GM18499 (cell line): Measurements from ENCODE around the gene FAN1.

ENCODE experiments used
- ATAC-seq: cut with Tn5 transposase; IDR thresholded peaks from one replicate; pipeline ENCODE4 v1.9.1; 2021; ENCODE audit warnings: moderate number of reproducible peaks; ENCODE audit not compliant: insufficient read depth, unreplicated experiment

Gene FAN1

DNA sequence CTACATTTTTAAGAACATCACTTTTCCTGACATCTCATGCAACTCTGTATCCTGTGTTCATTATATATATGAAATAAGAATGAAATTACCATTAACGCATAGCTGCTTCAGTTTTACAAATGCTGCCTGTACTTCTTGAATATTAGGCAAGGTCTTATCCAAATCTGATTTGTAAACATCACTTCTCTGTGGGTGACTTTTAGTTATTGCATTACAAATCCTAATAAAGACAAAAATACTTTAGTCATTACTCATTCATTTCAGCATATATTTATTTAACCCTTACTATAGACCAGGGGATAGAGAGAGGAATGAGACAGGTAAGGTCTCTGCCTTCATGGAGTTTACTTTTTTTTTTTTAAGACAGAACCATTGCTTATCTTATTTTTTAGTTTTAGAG is 51.0 kb downstream of the FAN1 start:
- ATAC-seq: no peak

DNA sequence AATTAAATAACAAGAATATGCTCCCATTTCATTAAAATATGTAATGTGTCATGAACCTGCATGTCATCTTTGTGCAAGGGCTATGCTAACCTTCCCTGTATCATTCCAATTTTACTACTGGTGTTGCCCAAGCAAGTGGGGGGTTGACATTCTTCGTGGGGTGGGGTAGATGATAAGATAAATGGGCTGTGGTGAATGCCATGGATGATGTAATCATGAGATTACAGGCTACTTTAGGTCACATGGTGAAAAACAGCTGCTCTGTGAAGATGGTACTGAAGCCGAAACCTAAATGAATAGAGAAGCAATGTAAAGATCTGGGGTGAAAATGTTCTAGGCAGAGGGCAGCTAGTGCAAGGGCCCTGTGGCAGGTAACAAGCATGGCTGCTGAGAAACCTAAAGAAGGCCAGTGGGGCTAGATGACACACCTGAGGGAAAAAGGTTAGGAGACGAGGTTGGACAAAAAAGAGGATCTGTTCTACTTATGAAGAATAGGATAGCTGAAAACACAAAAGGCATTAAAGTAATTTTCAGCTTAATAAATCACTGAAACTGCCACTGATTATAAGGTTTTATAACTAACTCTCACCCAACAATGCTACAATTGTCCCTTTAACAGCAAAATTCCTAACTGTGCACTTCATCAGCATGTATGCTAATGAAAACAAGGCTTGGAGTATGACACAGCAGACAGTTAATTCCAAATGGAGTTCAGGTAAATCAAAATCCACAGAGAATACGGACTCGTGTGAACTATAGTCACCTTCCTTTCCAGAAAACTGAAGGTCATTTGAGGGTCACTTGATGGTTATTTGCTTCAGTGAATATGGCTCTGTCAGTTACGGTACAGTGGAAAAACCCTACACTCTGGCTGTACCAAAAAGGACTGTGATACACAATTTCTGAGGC is 52.8 kb downstream of the FAN1 start:
- ATAC-seq: no peak

DNA sequence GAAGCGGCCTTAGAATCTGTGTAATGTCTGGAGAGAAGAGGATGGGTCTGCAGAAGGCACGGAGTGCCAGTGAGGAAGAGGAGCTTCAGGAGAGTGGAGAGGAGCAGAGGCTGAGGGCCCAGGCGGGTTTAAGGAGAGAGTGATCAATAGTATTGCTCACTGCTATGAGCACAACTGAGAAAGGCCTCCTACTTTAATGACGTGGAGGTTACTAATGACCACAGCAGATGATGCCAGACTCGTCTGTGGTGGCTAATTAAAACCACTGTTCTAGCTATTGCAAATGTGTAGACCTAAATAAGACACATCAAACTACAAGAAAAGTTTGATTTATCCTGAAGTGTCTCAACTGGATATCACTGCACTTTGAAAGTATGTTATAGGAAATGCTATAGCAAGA is 54.5 kb downstream of the FAN1 start:
- ATAC-seq: no peak

DNA sequence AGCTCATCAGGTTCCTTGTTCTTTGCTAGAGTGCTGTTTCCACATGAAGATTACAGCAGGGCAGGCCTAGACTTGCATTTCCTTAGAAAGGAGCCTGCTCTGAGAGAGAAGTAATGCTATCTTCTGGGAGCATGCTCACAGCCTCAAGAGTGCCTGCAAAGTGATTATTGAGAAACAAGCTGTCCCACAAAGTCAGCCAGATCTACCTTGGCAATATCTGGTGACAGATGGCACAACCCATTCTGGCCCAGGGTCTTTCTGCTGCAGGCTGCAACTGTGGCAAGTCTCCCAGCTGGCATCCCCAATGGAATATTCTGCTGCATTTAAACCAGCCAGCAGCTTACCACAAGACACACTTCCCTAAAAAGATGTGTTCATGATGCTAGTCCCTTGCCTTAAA is 58.4 kb downstream of the FAN1 start:
- ATAC-seq: no peak

DNA sequence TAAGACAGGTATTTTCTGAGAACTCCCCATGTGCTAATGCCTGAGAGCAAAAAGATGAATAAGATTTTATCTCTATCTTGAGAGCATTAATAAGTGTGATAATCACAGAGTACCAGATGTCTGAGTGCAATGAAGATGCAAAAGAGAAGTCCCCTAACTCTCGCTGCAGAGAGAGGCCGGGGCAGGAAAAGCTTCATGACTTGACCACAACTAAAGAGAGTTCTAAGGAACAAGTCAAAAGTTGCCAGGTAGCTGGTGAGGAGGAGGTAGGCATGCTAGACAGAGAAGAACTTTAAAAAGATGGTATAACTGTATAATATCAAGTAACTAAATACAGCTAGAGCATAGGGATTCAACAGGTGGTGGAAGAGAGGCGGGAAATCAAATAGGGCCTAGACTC is 58.9 kb downstream of the FAN1 start:
- ATAC-seq: no peak

DNA sequence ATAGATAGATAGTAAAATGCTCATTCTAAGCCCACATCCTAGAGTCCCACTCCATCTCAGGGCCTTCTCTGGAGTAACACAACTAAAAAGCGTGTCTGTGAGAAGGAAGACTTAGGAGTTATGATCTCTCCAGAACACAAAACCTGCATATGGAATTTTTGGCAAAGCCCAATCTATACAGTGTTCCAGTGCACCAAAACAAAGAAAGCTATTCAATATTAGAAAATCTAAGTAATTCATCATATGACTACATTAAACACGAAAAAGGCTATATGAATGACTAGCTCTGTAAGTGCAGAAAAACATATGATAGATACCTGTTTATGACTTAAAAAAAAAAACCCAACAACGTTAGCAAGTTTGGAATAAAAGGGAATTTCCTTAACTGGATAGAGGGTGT is 60.0 kb downstream of the FAN1 start:
- ATAC-seq: no peak

DNA sequence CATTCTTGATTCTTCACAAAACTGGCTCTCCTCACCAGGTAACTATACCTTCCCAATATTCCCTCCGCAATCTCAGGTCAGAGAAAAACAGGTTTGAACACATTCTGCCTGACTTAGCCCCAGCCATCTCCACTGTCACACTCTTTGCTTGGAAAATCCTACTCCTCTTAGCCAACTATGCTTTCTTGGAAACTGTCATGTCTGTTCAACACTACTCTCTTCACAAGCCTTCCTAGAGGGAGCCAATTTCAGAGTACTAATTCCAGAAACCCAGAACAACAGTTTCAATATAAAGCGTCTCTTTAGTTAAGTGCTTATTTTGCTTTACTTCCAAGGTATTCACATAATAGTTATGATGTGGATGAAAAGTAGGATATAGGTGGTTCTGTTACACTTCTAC is 66.0 kb downstream of the FAN1 start:
- ATAC-seq: no peak

DNA sequence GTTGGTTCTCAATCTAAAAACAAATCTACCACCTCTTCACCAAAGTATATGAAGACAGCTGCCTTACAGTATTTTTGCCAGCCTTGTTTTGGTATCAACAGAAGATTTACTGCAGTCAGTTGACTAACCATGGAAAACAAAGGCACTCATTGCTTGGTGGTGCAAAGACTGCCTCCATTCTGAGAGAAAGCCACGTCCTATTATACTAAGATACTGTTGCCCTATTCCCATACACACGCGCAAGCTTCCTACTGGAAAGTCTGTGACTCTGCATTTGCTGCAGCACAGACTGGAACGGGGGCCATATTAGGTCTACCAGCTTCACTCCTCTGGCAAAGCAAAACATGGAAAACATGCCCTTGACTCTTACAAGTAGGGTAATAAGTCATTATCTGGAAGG is 69.7 kb downstream of the FAN1 start:
- ATAC-seq: no peak

DNA sequence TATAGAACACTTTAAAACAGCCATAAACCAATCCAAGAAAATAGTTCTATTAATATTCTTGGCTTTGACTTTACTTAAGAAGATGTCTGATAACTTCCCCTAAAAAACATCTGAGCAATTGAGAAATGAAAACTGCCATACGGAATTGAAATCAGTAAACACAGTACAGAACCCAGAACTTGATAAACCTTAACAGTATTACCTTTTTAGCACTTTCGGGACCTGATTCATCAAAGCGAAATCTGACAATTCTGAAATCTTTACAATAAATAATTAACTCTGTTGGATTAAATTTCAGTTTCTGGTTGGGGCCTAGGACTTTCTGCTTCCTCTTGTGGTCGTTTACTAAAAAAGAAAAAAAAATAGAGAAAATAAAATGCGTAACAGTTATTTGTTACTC is 70.4 kb downstream of the FAN1 start:
- no peak for ATAC-seq

DNA sequence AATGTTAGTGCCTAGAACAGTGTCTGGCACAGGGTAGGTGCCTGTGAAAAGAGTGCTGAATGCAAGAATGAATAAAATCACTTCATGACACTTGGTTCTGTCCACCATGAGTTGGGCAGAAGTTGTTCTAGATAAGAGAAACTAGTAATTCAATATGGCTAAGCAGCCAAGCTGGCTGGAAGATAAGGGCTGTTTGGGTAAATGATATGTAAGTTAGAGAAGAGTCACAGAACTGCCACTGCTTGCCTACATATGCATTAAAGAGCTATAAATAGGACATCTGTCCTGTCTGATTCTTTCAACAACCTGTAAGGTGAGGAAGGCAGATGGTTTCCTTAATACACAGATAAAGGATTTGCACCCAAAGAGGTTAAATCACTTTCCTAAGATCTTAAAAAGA is 74.6 kb downstream of the FAN1 start:
- ATAC-seq: no peak

DNA sequence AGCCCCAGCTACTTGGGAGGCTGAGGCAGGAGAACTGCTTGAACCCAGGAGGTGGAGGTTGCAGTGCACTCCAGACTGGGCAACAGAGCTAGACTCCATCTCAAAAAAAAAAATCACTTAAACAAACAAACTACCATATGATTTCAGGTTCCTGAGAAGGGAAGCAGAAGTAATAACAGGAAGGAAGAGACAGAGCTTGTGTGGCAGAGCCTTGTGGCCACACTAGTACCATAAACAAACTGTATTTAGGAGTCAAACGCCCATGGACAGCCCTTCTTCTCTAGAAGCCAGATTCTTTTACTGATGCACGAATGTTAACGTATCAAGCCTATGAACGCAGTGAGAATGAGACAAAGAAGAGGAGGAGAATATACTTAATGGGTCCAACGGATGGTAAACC is 75.7 kb downstream of the FAN1 start:
- ATAC-seq: no peak

DNA sequence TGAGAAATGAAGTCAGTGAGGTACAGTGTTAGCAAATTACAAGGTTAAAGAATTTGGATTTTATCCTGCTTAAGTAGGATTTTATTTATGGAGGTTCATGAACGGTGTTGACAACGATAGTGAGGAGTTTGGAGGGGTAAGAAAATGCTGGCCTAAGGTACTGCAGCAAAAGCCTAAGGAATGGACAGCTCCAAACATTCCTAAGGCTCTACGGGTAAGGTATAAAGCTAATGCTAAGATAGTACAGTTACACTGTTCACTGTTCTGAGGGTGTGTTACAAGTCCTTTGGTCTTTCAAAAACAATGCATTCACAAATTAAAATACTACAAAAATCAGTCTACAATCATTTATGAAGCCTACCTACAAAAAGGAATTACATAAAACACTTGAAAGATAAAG is 80.4 kb downstream of the FAN1 start:
- no peak for ATAC-seq

DNA sequence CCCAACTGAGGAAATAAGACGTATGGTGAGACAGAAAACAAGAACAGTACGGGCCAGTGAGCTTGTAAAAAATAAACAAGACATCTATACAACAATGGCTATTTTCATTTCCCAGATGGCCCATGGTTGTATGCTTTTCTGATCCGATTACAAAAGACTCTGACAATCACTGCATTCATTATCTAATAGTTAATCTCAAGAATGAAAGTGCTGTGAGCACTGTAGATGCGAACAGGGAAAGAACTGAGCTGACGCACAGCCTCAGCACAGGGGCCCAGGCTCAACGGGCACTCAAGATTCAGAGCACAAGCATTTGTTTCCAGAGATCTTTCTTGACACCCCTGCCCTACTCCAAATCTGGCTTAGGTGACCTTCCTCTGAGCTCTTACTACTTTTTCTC is 80.8 kb downstream of the FAN1 start:
- no peak for ATAC-seq

DNA sequence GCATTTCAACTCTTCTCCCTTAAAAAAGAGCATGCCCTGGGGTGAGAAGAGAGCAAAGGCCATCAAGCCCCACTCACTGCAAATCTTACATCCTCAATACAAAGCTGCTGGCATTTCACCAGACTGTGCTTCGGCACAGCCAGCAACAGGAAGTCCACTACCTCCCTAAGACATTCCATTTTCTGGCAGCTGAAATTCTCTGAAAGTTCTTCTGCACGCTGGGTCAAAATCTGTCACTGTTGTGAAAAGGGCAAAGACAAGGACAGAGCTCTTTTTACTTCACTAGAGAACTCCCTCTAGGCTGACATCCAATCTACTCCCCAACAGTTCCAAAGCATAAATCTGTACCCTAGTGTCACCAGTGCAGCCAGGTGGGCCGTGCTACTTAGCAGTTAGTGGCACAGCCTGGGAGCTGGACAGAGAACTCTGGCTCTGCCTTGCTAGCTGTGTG is 81.4 kb downstream of the FAN1 start:
- ATAC-seq: no peak

DNA sequence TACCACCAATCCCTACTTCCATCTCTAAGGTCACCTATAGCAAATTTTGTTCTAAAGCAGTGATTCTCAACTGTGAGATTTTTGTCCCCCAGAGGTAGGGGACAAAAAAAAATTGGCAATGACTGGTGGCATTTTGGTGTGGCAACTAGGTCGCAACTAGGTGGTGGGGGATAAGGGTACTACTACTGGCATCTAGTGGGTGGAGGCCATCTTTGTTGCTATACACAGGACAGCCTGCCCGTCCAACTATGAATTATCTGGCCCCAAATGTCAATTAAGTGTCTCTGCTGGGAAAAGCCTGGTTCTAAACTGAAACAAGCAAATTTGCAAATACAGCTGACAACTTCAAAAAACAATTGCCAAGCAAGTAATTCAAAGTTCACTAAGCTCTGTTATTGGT is 86.3 kb downstream of the FAN1 start:
- ATAC-seq: no peak

DNA sequence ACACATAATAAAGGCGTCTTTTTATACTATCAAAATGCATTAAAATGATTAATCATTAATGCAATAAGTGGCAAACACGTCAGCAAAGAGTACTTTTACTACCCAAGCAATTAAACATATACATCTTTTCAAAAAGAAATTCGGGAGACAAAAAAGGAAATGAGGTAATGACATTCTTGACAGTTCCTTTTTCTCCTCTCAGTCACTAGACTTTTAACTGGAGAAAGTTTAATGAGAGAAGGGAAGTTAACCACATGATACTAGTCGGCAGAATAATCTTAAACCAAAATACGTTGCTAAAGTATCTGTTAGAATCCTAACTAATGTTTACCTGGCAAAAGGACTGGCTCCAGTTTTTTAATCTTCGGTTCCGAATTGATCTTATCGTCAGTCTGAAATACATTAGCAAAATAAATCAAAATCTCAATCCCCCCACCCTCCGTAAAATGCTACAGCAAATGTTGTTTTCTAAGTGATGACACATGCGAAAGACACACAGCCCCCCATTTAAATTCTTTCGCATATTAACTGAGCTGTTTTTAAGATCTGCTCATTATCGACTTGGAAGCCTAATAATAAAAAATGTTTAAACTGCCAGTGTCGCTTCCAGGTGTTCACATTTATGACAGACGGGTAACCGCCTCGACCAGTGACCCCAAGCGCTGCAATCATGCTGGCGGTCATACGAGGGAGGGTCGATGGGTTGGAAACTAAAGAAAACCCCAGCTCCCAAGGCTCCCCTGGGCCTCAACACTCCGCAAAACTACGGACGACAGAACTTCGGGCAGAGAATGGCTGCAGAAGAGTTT is 86.9 kb downstream of the FAN1 start:
- ATAC-seq: peak; percentile 6

DNA sequence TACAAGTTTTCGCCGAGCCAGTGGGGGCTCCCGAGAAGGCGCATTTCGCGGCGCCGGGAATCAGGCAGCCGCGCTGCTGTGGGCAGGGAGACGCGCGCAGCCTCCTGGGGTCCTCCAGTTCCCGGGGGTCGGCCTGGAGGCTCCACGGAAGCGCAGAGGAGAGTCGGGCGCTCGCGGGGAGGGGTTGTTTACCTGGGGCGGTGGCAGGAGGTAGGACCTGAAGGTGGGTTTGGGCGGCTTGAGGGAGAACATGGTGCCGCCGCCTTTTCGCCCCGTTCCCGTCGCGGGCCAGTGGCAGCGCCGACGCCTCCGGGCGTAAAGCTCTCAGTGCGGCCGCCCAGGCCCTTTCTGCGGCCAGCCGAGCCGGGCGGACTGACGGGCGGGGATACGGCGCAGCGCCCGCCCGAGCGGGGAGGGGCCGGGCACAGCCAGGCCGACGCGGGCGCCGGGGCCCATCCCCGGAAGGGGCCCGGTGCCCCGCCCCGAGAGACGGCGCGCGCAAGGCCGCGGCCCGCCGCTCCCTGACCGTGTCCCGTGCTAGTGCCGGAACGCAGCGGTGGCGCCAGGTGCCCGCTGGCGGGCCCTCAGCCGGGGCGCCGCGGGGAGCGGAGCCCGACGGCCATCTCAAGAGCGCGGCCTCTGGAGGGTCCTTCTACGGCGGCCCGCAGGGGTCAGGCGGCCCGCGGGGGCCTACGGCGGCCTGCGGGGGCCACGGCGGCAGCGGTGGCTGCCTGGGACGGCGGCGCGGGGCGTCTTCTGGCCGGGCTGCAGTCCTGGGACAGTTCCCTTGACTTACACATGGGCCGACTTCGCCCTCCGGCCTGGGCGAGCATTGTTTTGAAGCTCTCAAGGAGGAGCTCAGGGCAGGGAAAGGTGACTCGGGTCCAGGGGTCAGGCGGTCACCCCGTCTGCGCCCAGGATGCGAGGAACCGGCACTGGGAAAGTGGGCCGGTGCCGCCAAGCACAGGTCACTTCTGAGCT is 87.8 kb downstream of the FAN1 start, which contains the start of gene MTMR10:
Gene MTMR10 (minus strand): TSS at position 374 of the 981 bp plus-strand sequence. CDS start 122 bp downstream, at position 252.
- ATAC-seq: peak; percentile 47

DNA sequence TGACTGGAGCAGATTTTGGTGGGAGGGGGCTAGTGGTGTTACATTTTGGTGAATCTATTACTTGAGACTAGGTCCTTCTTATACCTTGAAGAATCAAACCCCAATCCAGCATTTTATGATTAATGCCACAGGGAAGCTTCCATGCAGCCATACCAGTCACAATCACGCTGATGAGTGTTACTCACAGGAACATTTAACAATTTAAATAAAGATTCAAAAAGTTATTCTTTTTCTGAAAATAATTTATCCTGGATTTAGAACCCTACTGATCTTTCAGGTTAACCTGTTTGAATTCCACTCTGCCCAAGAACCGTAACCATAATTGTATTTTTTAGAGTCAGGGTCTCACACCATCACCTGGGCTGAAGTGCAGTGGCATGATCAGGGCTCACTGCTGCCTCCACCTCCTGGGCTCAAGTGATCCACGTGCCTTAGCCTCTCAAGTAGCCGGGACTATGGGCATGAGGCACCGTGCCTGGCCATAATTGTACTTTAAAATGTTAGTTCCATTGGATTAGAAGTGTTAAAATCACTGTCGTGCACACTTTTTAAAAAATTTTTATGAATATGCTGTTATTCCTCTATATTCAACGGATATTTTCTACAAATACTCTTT is 88.6 kb downstream of the FAN1 start:
- ATAC-seq: no peak
